GM19238 (cell line): ENCODE results near the gene RIPK4.
"Not testable (repeated sequence)": the region's sequence is repeated elsewhere in the genome, so short reads cannot be mapped to it uniquely, and the experiment has no call there.

Source experiments
- DNase-seq: peaks from one replicate; pipeline ENCODE4 v3.0.0; 2011; ENCODE audit warnings: low spot score; ENCODE audit not compliant: insufficient read length

The RIPK4 gene

GRCh38 chr21:41795726-41796125, 28.9 kb upstream of the RIPK4 start:
- no peak for DNase-seq

- no peak for DNase-seq
These were observed 27.7 kb upstream of the RIPK4 start for GRCh38 chr21:41794600-41794999.

GRCh38 chr21:41792711-41793110, 25.9 kb upstream of the RIPK4 start:
- DNase-seq: no peak

- no peak for DNase-seq
These were observed 19.7 kb upstream of the RIPK4 start for GRCh38 chr21:41786509-41786987.

GRCh38 chr21:41785262-41785661, 18.4 kb upstream of the RIPK4 start:
- DNase-seq: not testable (repeated sequence)

GRCh38 chr21:41784456-41785102, 17.7 kb upstream of the RIPK4 start:
- no peak for DNase-seq

GRCh38 chr21:41783476-41784180, 16.8 kb upstream of the RIPK4 start:
- DNase-seq: no peak

- DNase-seq: no peak
These were observed 14.2 kb upstream of the RIPK4 start for GRCh38 chr21:41781050-41781410.

GRCh38 chr21:41780337-41781049, 13.6 kb upstream of the RIPK4 start:
- DNase-seq: no peak

- no peak for DNase-seq
These were observed 12.8 kb upstream of the RIPK4 start for GRCh38 chr21:41779659-41780058.

- DNase-seq: no peak
These were observed 12.2 kb upstream of the RIPK4 start for GRCh38 chr21:41778930-41779600.

GRCh38 chr21:41777951-41778815, 11.3 kb upstream of the RIPK4 start:
- DNase-seq: no peak

GRCh38 chr21:41776778-41777177, 9.9 kb upstream of the RIPK4 start:
- no peak for DNase-seq

- DNase-seq: no peak
These were observed 8.3 kb upstream of the RIPK4 start for GRCh38 chr21:41775149-41775472.

GRCh38 chr21:41774467-41775148, 7.8 kb upstream of the RIPK4 start:
- DNase-seq: no peak

- no peak for DNase-seq
These were observed 5.7 kb upstream of the RIPK4 start for GRCh38 chr21:41772351-41773080.

GRCh38 chr21:41771625-41771945, 4.7 kb upstream of the RIPK4 start:
- no peak for DNase-seq

GRCh38 chr21:41770901-41771624, 4.2 kb upstream of the RIPK4 start:
- DNase-seq: no peak

- no peak for DNase-seq
These were observed 3.1 kb upstream of the RIPK4 start for GRCh38 chr21:41769933-41770332.
